Fibroblast of skin of scalp (primary cell): ENCODE data around the gene IFRD1.
"Not testable (repeated sequence)": the region's sequence is repeated elsewhere in the genome, so short reads cannot be mapped to it uniquely, and the experiment has no call there.

Experiments used
- DNase-seq: peaks from one replicate; pipeline ENCODE4 v3.0.0-alpha.2; 2013

Gene IFRD1

DNA sequence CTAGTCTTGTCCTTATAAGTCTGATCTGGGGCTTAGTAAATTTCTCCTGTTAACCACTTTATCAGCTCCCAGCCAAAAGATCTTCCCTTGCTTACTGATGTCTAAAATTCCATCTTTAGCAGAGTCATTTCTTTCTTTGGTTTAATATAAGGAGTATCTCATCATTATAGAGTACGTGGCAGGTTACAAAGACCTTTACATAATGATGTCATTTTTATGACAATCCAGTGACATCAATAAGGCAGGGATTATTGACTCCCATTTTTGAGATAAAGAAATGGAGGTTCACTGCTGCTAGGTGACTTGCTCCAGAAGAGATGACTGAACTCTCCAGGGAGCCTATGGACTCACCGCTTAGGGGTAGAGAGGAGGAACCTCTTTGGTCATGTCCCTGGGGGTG is 8.1 kb upstream of the IFRD1 start:
- DNase-seq, result no peak

GRCh38 chr7:112444505-112444904 is 5.8 kb upstream of the IFRD1 start:
- DNase-seq, result no peak

- no peak for DNase-seq
These were observed 3.8 kb upstream of the IFRD1 start for GRCh38 chr7:112446431-112446830.

- no peak for DNase-seq
These were observed 2.9 kb upstream of the IFRD1 start for GRCh38 chr7:112447406-112447805.

GRCh38 chr7:112448381-112448780 is 1.9 kb upstream of the IFRD1 start:
- DNase-seq, result no peak

GRCh38 chr7:112448891-112449290 is 1.4 kb upstream of the IFRD1 start:
- DNase-seq, result peak; percentile 28

GRCh38 chr7:112449353-112449752 is 907 bp upstream of the IFRD1 start:
- no peak for DNase-seq

DNA sequence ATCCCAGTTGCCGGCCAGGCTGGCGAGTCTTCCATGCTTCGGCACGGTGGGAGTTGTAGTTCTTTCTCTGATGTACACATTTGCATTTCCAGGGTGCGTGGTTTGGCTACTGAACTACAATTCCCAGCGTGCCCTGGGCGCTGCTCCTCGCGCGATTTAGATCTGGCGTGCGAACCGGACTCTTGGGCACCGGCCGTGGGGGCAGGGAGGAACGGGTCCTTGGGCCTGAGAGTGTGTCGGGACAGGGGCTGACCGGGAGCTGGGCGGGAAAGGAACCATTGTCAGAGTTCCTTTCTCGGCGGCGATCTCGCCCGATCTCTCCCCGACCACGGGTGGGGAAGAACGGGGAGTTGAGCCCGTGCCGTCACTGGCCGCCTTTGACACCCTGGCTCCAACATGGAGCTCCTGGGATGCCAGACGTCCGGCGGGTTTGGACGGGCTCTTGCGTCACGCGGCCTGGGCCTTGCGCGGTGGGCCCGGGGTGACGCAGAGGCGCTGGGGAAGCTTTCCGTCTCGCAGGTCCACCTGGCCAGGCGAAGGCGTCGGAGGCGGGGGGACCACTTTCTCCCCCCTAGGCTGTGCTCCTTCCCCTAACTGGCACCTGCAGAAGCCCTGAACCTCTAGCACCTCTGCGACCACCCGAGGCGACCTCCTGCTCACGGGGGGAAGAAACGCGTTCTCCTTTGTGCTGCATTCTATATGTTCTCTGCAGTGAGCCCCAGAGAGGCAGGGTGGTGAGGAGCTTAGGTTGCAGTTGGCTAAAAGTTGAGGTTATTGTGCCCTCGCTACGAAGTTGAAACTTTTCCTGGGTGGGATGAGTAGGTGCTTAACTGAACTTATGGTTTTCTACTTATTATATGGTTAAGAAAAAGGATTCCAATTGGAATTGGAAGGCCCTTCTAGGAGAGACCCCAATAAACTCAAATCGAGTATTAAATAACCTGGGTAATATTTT is 824 bp downstream of the IFRD1 start:
- DNase-seq, result peak; percentile 97

DNA sequence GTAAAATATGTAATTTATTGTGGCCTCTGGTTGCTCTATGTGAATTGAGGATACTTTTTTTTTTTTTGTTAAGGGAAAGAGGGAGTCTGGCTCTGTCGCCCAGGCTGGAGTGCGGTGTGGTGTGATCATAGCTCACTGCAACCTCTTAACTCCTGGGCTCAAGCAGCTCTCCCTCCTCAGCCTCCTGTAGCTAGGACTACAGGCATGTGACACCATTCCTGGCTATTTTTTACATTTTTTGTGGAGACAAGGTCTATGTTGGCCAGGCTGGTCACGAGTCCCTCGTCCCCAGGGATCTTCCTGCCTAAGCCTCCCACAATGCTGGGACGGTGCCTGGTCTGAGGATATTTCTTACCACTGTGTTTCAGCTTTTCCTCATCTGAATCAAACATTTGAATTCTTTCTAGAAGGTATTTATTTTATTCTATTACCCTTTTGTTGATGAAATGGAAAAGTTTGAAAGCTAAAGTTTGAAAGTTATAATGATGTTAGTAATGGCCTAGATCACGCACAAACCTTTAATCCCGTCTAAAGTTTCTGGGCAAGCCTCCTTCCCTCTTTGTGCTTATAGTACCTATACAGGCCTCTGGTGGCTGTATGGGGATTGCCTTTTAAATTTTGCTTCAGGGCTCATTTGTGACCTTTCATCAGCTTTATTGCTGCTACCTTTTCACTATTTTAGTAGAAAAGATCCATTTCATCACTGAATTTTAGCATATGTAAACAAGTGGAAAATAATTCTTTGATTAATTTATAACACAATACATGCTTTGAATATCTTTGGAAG is 2.0 kb downstream of the IFRD1 start:
- DNase-seq, result peak; percentile 69

DNA sequence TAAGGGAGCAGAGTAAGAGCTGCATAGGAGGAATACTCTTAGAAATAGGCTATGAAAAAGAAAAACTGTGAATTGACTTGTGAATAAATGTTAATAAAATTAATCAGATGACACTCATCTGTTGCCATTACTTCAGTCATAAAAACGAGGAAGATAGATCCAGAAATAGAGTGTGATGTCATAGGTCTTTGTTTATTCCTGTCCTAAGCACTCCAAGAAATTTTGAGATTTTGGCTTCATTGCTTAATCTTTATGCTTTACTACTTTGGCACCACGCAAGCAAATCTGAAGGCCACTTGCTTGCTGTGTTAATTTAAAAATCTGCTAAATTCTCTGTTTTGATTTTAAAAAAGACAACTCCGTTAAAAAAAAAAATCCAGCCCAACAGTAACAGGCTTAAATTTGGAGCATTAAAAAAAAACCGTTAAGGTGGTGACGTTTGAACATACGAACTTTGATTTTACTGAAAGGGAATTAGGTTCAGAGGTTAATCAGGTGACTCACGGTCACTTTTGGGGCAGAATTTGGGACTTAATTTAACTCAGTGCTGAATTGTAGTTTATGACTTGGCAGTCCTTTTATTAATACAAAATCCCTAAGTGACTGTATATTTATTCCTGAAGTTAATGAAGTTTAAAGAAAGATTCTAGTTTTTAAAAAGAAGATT is 3.4 kb downstream of the IFRD1 start:
- peak; percentile 20 for DNase-seq

DNA sequence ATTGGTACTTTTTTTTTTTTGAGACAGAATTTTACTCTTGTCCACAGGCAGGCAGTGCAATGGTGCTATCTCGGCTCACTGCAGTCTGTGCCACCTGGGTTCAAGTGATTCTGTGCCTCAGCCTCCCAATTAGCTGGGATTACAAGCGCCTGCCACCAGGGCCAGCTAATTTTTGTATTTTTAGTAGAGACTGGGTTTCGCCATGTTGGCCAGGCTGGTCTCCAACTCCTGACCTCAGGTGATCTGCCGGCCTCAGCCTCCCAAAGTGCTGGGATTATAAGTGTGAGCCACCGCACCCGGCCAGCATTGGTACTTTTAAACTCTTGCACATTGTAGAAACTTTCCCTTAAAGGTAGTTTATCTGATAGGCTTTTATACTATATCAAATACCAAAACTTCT is 3.9 kb downstream of the IFRD1 start:
- DNase-seq, result not testable (repeated sequence)

GRCh38 chr7:112459645-112460044 is 9.4 kb downstream of the IFRD1 start:
- DNase-seq, result no peak

- peak; percentile 41 for DNase-seq
These were observed 12.0 kb downstream of the IFRD1 start for GRCh38 chr7:112462236-112462635.

DNA sequence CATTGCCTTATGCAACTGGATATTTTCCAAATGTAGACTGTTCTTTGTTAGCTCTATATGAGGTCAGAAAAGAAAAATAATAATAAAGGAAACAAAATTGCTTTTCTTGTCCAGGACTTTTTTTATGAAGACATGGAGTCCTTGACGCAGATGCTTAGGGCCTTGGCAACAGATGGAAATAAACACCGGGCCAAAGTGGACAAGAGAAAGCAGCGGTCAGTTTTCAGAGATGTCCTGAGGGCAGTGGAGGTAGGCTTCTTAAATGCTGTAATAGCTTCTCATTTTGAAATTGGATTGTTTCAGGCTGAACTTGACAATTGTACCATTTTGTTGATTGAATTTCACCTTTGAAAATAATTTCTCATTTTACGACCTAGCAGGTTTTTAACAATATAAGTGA is 17.6 kb downstream of the IFRD1 start:
- DNase-seq, result no peak

- DNase-seq, result no peak
These were observed 19.9 kb downstream of the IFRD1 start for GRCh38 chr7:112470194-112470593.

DNA sequence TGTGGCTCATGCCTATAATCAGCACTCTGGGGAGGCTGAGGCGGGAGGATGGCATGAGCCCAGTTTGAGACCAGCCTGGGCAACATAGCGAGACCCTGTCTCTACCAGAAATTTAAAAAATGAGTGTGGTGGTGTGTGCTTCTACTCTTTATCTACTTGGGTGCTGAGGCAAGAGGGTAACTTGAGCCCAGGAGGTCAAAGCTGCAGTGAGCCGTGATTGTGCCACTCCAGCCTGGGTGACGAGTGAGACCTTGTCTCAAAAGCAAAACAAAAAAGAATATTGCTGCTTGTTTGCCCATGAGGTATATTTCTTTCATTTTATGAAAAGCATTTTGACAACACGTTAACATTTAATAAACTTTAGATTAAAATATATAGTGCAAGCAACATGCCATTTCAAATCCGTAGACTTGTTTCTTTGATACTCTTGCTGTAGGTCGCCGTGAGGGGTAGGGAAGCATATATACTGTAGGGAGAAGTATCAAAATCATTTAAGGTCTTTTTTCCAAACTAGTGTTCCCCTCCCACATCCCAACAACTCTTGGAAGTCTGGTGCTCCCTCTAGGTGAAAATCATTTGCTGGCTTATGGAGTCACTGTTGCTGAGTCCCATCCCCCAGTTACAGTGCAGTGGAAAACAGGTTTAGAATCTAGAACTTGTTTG is 26.3 kb downstream of the IFRD1 start:
- DNase-seq, result no peak

- no peak for DNase-seq
These were observed 31.0 kb downstream of the IFRD1 start for GRCh38 chr7:112481121-112481736.

- DNase-seq, result peak; percentile 94
These were observed 31.8 kb downstream of the IFRD1 start for GRCh38 chr7:112481833-112482670.

- peak; percentile 97 for DNase-seq
These were observed 34.5 kb downstream of the IFRD1 start for GRCh38 chr7:112484671-112485167.

- DNase-seq, result no peak
These were observed 35.5 kb downstream of the IFRD1 start for GRCh38 chr7:112485766-112486165.
